Stimulated activated CD4-positive, alpha-beta T cell treated with anti-CD3 and anti-CD28 coated beads, Interleukin-2, amount 100 ng/mL, for 4 hours (primary cell): ENCODE results near the gene RRAS.
"Not testable (repeated sequence)": the region's sequence is repeated elsewhere in the genome, so short reads cannot be mapped to it uniquely, and the experiment has no call there.

Experiments
- DNase-seq: peaks from one replicate; pipeline ENCODE4 v3.0.0-alpha.2; 2020; ENCODE audit warnings: low read depth

Gene RRAS

DNA sequence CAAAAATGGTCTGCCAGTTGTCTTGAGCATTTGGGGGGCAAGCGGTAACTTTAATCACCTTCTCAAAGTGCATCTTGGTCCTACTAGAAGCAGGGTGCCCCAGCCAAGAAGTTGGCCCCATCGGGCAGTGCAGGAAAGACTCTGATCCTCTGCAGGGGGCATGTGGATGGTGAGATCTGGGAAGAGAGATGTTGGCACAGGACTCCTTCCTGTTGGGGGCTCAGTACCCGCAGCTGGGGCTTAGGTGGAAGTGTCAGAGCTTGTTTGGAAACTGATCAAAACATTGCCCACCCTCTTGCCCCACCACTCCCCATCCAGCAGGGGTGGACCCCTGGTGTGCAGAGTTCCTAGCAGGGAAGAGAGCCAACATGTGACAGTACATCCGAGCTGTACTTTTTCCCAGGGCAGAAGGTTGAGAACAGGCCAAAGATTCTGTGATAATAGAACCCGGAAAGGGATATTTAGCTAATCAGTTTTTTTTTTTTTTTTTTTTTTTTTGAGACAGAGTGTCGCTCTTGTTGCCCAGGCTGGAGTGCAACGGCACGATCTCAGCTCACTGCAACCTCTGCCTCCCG, 8.8 kb downstream of the RRAS start:
- no peak for DNase-seq

- DNase-seq, result no peak
Measured at GRCh38 chr19:49629659-49630058, 10.3 kb downstream of the RRAS start.

DNA sequence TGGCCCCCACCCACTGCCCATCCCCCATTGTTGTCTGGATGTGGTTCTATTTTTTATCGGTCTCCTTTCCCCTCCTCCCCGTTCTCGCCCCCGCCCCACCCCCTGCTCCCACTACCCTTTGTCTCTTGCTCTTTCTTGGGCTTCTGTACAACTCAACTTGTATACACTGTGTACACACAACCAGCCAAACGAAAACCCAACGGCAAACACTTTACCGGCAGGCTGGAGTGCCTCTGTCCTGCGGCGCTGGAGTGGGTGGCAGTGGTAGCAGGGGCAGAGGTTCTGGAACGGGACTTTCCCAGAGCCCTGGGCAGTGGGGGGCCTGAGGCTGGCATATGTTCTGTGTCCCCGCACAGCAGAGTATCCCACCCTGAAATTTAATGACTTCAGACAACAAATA, 13.7 kb downstream of the RRAS start:
- DNase-seq, result no peak

DNA sequence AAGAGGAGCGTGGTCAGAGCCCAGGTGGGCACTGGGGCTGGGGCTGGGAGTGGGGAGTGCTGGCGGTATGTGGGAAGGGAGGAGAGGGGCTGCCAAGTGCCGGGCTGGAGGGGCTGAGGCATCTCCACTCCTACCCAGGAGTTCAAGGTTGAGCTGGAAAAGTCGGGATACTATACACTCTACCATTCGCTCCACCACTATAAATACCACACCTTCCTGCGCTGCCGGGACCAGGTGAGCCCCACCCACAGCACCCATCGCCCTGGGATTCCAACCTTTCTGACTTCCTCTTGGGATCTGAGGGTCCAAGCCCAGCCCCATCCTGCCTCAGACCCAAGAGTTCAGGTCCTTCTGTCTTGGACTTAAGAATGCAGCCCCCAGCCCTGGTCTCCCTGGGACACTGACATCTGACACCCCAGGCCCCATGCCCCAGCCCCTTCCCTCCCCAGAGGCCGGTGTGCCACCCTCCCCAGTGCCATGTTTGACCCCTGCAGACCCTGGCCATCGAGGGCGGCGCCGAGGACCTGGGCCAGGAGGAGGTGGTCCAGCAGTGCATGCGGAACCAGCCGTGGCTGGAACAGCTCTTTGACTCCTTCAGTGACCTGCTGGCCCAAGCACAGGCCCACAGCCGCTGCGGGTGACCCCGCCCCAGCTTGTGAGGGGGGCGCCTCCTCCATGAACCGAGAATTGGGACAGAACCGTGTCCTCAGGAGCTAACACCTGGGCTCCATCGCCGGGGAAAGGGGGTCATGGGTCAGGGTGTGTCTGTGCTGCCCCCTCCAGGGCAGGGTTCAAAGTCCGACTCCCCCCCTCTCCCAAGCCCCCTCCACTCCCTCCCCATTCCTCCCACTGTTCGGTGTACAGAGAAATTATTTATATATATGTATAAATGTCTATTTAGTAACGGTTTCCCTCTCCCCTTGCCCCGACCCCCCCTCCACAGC, 14.7 kb downstream of the RRAS start:
- DNase-seq, result no peak

DNA sequence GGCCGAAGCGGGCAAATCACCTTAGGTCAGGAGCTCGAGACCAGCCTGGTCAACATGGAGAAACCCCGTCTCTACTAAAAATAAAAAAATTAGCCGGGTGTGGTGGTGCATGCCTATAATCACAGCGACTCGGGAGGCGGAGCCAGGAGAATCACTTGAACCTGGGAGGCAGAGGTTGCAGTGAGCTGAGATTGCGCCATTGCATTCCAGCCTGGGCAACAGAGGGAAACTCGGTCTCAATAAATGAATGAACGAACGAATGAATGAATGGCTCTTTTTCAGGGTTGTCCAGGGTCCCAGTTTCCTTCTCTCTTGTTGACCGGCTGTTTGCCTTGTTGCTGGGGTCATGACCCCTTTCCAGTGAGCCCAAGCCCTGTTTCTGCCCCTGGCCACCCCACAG, 22.1 kb downstream of the RRAS start:
- not testable (repeated sequence) for DNase-seq

DNA sequence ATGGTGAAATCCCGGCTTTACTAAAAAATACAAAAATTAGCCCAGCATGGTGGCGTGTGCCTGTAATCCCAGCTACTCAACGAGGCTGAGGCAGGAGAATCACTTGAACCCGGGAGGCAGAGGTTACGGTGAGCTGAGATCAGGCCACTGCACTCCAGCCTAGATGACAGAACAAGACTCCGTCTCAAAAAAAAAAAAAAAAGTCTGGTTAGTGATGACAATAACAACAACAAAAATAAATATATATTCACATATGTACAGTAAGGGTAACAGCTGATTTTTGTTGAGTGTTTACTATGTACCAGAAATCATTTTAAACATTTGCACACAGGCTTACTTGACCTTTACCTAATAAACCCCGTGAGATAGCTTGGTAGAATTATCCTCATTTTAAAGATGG, 23.0 kb downstream of the RRAS start:
- DNase-seq, result no peak

GRCh38 chr19:49616532-49616931, 23.4 kb downstream of the RRAS start:
- DNase-seq, result no peak

- DNase-seq, result no peak
Measured at GRCh38 chr19:49615861-49616260, 24.1 kb downstream of the RRAS start.

DNA sequence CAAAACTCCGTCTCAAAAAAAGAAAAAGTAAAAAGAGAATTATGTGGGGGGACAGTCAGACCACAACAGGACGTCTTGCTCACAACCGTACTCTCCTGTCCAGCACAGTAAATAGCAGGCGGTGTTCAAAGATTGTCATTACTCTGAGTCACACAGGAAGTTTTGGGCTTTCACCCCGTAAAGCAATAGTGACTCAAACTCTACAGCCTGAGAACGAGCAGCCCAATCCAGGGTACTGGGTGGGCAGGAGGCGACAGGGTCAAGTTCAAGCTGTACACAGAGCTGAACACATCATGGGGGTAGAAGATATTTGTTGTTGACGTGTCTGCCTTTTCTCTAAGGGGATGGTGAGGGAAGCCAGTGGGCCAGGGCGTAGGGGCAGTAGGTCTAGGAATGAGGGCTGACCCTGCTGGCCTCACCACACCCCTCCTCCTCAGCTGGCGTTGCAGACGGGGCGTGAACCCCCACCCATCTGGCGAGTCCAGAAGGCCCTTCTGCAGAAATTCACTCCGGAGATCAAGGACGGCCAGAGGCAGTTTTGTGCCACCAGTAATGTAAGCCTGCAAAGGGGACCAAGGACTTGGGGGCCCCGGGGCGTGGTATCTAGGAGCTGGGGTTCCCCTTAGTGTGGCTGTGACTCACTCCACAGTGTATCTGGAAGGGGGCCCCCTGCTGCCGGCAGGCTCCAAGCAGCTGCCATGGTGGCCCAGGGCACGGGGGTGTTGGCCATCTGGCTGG, 25.7 kb downstream of the RRAS start:
- no peak for DNase-seq

DNA sequence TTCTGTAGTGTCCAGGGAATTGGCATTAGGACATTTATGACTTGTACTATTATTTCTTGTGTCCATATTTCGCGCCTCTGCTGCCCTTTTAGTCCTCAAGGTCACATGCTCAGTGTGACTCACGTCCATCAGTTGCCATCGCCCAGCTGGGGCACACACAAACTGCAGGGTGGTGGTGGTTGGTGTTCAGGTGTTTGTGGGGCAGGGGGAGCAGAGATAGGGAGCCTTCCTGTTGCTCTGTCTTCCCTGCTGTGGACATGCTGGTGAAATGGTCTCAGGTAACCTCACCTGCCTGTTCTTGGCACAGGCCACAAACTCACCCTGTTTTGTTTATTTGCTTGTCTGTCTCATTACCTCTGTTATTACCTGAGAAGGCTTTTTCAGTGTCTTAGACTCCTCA, 26.6 kb downstream of the RRAS start:
- DNase-seq, result no peak

- DNase-seq, result no peak
Measured at GRCh38 chr19:49609499-49610092, 30.3 kb downstream of the RRAS start.

GRCh38 chr19:49605605-49606004, 34.3 kb downstream of the RRAS start:
- no peak for DNase-seq

- DNase-seq, result no peak
Measured at GRCh38 chr19:49602806-49603205, 37.1 kb downstream of the RRAS start.

DNA sequence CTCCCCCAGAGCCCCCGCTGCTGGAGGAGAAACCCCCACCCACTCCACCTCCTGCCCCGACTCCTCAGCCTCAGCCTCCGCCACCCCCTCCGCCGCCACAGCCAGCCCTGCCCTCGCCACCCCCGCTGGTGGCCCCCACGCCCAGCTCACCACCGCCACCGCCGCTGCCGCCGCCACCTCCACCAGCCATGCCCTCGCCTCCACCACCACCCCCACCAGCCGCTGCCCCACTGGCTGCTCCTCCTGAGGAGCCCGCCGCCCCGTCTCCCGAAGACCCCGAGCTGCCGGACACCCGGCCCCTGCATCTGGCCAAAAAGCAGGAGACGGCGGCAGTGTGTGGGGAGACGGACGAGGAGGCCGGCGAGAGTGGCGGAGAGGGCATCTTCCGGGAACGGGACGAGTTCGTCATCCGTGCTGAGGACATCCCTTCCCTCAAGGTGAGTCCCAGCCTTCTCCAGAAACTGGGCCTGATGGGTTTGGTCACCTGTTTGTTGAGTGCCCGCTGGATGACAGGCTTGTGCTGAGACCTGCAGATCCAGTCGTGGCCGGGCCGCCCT, 38.4 kb downstream of the RRAS start:
- DNase-seq, result no peak

GRCh38 chr19:49599378-49600295, 40.3 kb downstream of the RRAS start:
- DNase-seq, result no peak

DNA sequence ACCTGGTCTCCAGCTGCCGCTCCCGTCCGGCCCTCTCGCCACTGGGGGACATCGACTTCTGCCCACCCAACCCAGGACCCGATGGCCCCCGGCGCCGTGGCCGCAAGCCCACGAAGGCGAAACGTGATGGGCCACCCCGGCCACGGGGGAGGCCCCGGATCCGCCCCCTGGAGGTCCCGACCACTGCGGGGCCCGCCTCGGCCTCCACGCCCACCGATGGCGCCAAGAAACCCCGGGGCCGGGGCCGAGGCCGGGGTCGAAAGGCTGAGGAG, 42.3 kb downstream of the RRAS start:
- DNase-seq, result no peak

DNA sequence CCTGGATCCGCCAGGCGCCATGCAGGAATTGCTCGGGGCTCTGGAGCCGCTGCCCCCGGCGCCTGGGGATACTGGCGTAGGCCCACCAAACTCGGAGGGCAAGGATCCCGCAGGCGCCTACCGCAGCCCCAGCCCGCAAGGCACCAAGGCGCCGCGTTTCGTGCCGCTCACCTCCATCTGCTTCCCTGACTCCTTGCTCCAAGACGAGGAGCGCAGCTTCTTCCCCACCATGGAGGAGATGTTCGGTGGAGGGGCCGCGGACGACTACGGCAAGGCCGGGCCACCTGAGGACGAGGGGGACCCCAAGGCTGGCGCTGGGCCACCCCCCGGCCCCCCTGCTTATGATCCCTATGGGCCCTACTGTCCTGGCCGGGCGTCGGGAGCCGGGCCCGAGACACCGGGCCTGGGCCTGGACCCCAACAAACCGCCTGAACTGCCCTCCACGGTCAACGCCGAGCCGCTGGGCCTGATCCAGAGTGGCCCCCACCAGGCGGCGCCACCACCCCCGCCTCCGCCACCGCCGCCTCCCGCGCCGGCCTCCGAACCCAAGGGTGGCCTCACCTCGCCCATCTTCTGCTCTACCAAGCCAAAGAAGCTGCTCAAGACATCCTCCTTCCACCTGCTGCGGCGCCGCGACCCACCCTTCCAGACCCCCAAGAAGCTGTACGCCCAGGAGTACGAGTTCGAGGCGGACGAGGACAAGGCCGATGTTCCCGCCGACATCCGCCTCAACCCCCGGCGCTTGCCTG, 42.8 kb downstream of the RRAS start:
- DNase-seq, result no peak

- DNase-seq, result no peak
Measured at GRCh38 chr19:49596407-49596806, 43.5 kb downstream of the RRAS start.

- DNase-seq, result no peak
Measured at GRCh38 chr19:49595819-49596404, 44.0 kb downstream of the RRAS start.
